RWPE2 (cell line): ENCODE measurements around the gene GALNT18.

Source experiments
- ATAC-seq: fragments of 200-7000 bp; cut with Tn5 transposase; 3 replicates; pipeline ENCODE4 v1.9.1; 2021; ENCODE audit warnings: low read depth
- DNase-seq: peaks from one replicate; pipeline ENCODE4 v3.0.0-alpha.2; 2020; ENCODE audit warnings: low spot score
- H3K27ac ChIP-seq: fragments of 450-650 bp; 2 replicates; pipeline ENCODE4 v1.5.1; 2017; ENCODE audit warnings: mild to moderate bottlenecking; ENCODE audit not compliant: poor library complexity, severe bottlenecking
- H3K27me3 ChIP-seq: fragments of 250-450 bp; sonication (Bioruptor Pico); 2 replicates; pipeline ENCODE4 v1.5.1; 2021; ENCODE audit warnings: mild to moderate bottlenecking, moderate library complexity; ENCODE audit not compliant: insufficient read depth, poor library complexity, severe bottlenecking
- H3K36me3 ChIP-seq: fragments of 250-450 bp; sonication (Bioruptor Pico); 2 replicates; pipeline ENCODE4 v1.5.1; 2020; ENCODE audit warnings: low read depth, mild to moderate bottlenecking, moderate library complexity
- H3K4me1 ChIP-seq: fragments of 250-450 bp; sonication (Bioruptor Pico); 2 replicates; pipeline ENCODE4 v1.5.1; 2021; ENCODE audit warnings: mild to moderate bottlenecking, moderate library complexity; ENCODE audit not compliant: insufficient read depth, poor library complexity, severe bottlenecking
- H3K4me3 ChIP-seq: fragments of 250-450 bp; sonication (Bioruptor Pico); 2 replicates; pipeline ENCODE4 v1.5.1; 2021; ENCODE audit warnings: mild to moderate bottlenecking, moderate library complexity; ENCODE audit not compliant: severe bottlenecking
- H3K9me3 ChIP-seq: fragments of 250-450 bp; sonication (Bioruptor Pico); 2 replicates; pipeline ENCODE4 v1.5.1; 2021; ENCODE audit warnings: mild to moderate bottlenecking, moderate library complexity; ENCODE audit not compliant: severe bottlenecking
- CTCF ChIP-seq: fragments of 450-650 bp; IDR thresholded peaks from one replicate; pipeline ENCODE4 v1.5.1; 2017; ENCODE audit warnings: mild to moderate bottlenecking, moderate library complexity; ENCODE audit not compliant: poor library complexity, severe bottlenecking

Gene GALNT18

GRCh38 chr11:11351042-11351586 is 270.7 kb downstream of the GALNT18 start:
- Histone ChIP-seq H3K27ac (no peak overlapping the region), H3K36me3 (no peaks in the 10 kb centered on the region), H3K4me1 (peaks cover 11% of the 10 kb centered on the region), H3K4me3 (no peak overlapping the region), H3K27me3 (no peaks in the 10 kb centered on the region), H3K9me3 (no peaks in the 10 kb centered on the region)
- ATAC-seq (no peak), DNase-seq (no peak)
- no peak for TF ChIP-seq CTCF

- Histone ChIP-seq H3K9me3 (no peaks in the 10 kb centered on the region), H3K27me3 (no peaks in the 10 kb centered on the region), H3K4me1 (peaks cover 11% of the 10 kb centered on the region), H3K4me3 (no peak overlapping the region), H3K27ac (no peak overlapping the region), H3K36me3 (no peaks in the 10 kb centered on the region)
- no peak for DNase-seq
- TF ChIP-seq CTCF, result no peak
- peak; percentile 58 for ATAC-seq
Observed at GRCh38 chr11:11349870-11350337, 271.9 kb downstream of the GALNT18 start.

- Histone ChIP-seq H3K27me3 (no peaks in the 10 kb centered on the region), H3K4me1 (peaks cover 11% of the 10 kb centered on the region), H3K27ac (no peak overlapping the region), H3K4me3 (no peak overlapping the region), H3K9me3 (no peaks in the 10 kb centered on the region), H3K36me3 (no peaks in the 10 kb centered on the region)
- DNase-seq (no peak), ATAC-seq (no peak)
- no peak for TF ChIP-seq CTCF
Observed at GRCh38 chr11:11349106-11349825, 272.5 kb downstream of the GALNT18 start.

- Histone ChIP-seq H3K9me3 (no peaks in the 10 kb centered on the region), H3K4me3 (no peak overlapping the region), H3K4me1 (peaks cover 11% of the 10 kb centered on the region), H3K36me3 (no peaks in the 10 kb centered on the region), H3K27ac (no peak overlapping the region), H3K27me3 (no peaks in the 10 kb centered on the region)
- TF ChIP-seq CTCF, result no peak
- no peak for DNase-seq
- no peak for ATAC-seq
Observed at GRCh38 chr11:11348303-11348702, 273.5 kb downstream of the GALNT18 start.

- no peak for TF ChIP-seq CTCF
- Histone ChIP-seq H3K36me3 (no peaks in the 10 kb centered on the region), H3K4me3 (no peak overlapping the region), H3K9me3 (no peaks in the 10 kb centered on the region), H3K4me1 (peaks cover 11% of the 10 kb centered on the region), H3K27me3 (no peaks in the 10 kb centered on the region), H3K27ac (no peak overlapping the region)
- ATAC-seq (no peak), DNase-seq (no peak)
Observed at GRCh38 chr11:11347592-11347991, 274.2 kb downstream of the GALNT18 start.
